ENCODE results near the gene OXTR. TPM values are rescaled to one million over a fixed set of nuclear protein-coding genes. Genes with fewer than 3 reads are reported as not detected.

Gene OXTR
- total and polyA plus RNA-seq, 2 of the 13 experiments (the other 11 are each of a cell fraction or from before 2014, with no cell fraction given): 0.36 to 0.95 TPM

- no TSS peak for BruUV-seq (replicated peaks)
- 44% methylated on average over 1 of the region's 2 CpGs for WGBS (ENCODE audit: low lambda C conversion rate)
- H4K20me1 ChIP-seq (ENCODE audit: insufficient read depth, low read length): no peaks in the 10 kb centered on the region
Measured at GRCh38 chr3:8817486-8817885, 48.1 kb upstream of the OXTR start.

GRCh38 chr3:8816106-8816505 is 46.7 kb upstream of the OXTR start:
- ChIA-PET POLR2A (no interaction called here), CTCF (ENCODE audit: low intra/inter-chr PET ratio, low total read pairs) (no interaction called here)
- no TSS peak for BruUV-seq (replicated peaks)
- no peak overlapping the region for H3K4me2 ChIP-seq (ENCODE audit: low read depth, low read length)
- peaks cover 17% of the 10 kb centered on the region; the same call in 1 of the 2 replicates for H3K9me3 ChIP-seq (ENCODE audit: low read length)
- no peak overlapping the region for H2AFZ ChIP-seq (ENCODE audit: low read length)
- DNase-seq (ENCODE audit: low spot score) (no peak), ATAC-seq (no peak), FAIRE-seq (no peak)
- H3K36me3 ChIP-seq (replicated peaks in 1 of 2; ENCODE audit: control insufficient read depth in 1 of 2, insufficient read depth in 2 of 2, low read length in 2 of 2): no peaks in the 10 kb centered on the region
- H3K27ac ChIP-seq (ENCODE audit: extremely low read length, insufficient read depth, low read length): no peak overlapping the region
- 63% methylated on average over 6 of the region's 6 CpGs for WGBS (ENCODE audit: low lambda C conversion rate)
- no peaks in the 10 kb centered on the region for H4K20me1 ChIP-seq (ENCODE audit: insufficient read depth, low read length)
- H3K79me2 ChIP-seq (ENCODE audit: insufficient read depth, low read length): no peaks in the 10 kb centered on the region
- in situ Hi-C loops (cut with HindIII; ENCODE audit: extremely low pct_ligation_motif_present, low pct_unique_long_range_greater_than_20kb) (no loop called here), intact Hi-C loops (cut with micrococcal nuclease; ENCODE audit: unreplicated experiment) (no loop called here)
- H3K4me3 ChIP-seq (replicated peaks in 1 of 3; ENCODE audit: insufficient read depth in 1 of 3, low read depth in 2 of 3, low read length in 3 of 3): no peak overlapping the region
- H3K9ac ChIP-seq (ENCODE audit: insufficient read depth, low read depth, low read length): no peak overlapping the region
- no peaks in the 10 kb centered on the region for H3K27me3 ChIP-seq (ENCODE audit: control insufficient read depth in 1 of 2, insufficient read depth in 2 of 2, low read length in 2 of 2)
- H3K4me1 ChIP-seq (ENCODE audit: insufficient read depth, low read length): no peaks in the 10 kb centered on the region
- TF ChIP-seq ZBTB1 (CRISPR knock-in tag; IDR thresholded peaks at IDR 0.05; ENCODE audit: borderline replicate concordance) (no peak), EZH2 (conservative IDR thresholded peaks at IDR 0.05; ENCODE audit: low read depth, low read length) (no peak), SIN3A (IDR thresholded peaks at IDR 0.05; ENCODE audit: borderline replicate concordance, low read depth, low read length) (no peak)

More at GRCh38 chr3:8817486-8817885, 48.1 kb upstream of the OXTR start:
- ATAC-seq (no peak), DNase-seq (ENCODE audit: low spot score) (no peak), FAIRE-seq (no peak)
- H3K4me2 ChIP-seq (ENCODE audit: low read depth, low read length): no peak overlapping the region
- in situ Hi-C loops (cut with HindIII; ENCODE audit: extremely low pct_ligation_motif_present, low pct_unique_long_range_greater_than_20kb) (no loop called here), intact Hi-C loops (cut with micrococcal nuclease; ENCODE audit: unreplicated experiment) (no loop called here)
- CTCF ChIA-PET (ENCODE audit: low intra/inter-chr PET ratio, low total read pairs): no interaction called here
- H3K4me3 ChIP-seq (replicated peaks in 1 of 3; ENCODE audit: insufficient read depth in 1 of 3, low read depth in 2 of 3, low read length in 3 of 3): no peak overlapping the region
- H3K27me3 ChIP-seq (ENCODE audit: control insufficient read depth in 1 of 2, insufficient read depth in 2 of 2, low read length in 2 of 2): no peaks in the 10 kb centered on the region
- H3K36me3 ChIP-seq (replicated peaks in 1 of 2; ENCODE audit: control insufficient read depth in 1 of 2, insufficient read depth in 2 of 2, low read length in 2 of 2): no peaks in the 10 kb centered on the region
- no peak for TF ChIP-seq ZNF792 (CRISPR knock-in tag; IDR thresholded peaks at IDR 0.05)
- no peak for TF ChIP-seq SRY (CRISPR knock-in tag; IDR thresholded peaks at IDR 0.05)
- no peak for TF ChIP-seq ZNF572 (CRISPR knock-in tag; IDR thresholded peaks at IDR 0.05)
- TF ChIP-seq RNF2 (conservative IDR thresholded peaks at IDR 0.05; ENCODE audit: low read depth): no peak
- TF ChIP-seq ZNF746 (CRISPR knock-in tag; IDR thresholded peaks at IDR 0.05): no peak
- no peak for TF ChIP-seq ZNF713 (CRISPR knock-in tag; IDR thresholded peaks at IDR 0.05)
- TF ChIP-seq ZNF512 (CRISPR knock-in tag; IDR thresholded peaks at IDR 0.05): no peak
- no peak for TF ChIP-seq ZKSCAN5 (CRISPR knock-in tag; IDR thresholded peaks at IDR 0.05)
- TF ChIP-seq ZNF883 (CRISPR knock-in tag; IDR thresholded peaks at IDR 0.05; ENCODE audit: not compliant biosample characterization): no peak
- H3K4me1 ChIP-seq (ENCODE audit: insufficient read depth, low read length): no peaks in the 10 kb centered on the region
- peaks cover 17% of the 10 kb centered on the region; the same call in 1 of the 2 replicates for H3K9me3 ChIP-seq (ENCODE audit: low read length)
- no peak overlapping the region for H3K9ac ChIP-seq (ENCODE audit: insufficient read depth, low read depth, low read length)
- H3K79me2 ChIP-seq (ENCODE audit: insufficient read depth, low read length): no peaks in the 10 kb centered on the region
- H3K27ac ChIP-seq (ENCODE audit: extremely low read length, insufficient read depth, low read length): no peak overlapping the region
- POLR2A ChIA-PET: no interaction called here
- no peak overlapping the region for H2AFZ ChIP-seq (ENCODE audit: low read length)
